Left lung (tissue), 10 donors: ENCODE results near the gene SH2D7. TPM values are rescaled to one million over a fixed set of nuclear protein-coding genes. Genes with fewer than 3 reads are reported as not detected.
A peak's percentile ranks its signal among the peaks of the same experiment; 100 is the strongest.

ENCODE experiments used
- ATAC-seq: fragments of 200-7000 bp; cut with Tn5 transposase; one replicate; pipeline ENCODE4 v1.9.1; 2020; ENCODE audit warnings: moderate library complexity
- DNase-seq, 4 donors: peaks; one replicate each; pipeline ENCODE4 v3.0.0-alpha.2; 2013 to 2020
- H3K27ac ChIP-seq, 2 donors: fragments of 200-600 bp; sonication (generic) in 1 of 2; one replicate each; pipeline versions ENCODE4 v1.5.0 to v1.8.0; 2020 to 2021
- H3K27me3 ChIP-seq, 2 donors: fragments of 200-600 bp; sonication (generic) in 1 of 2; one replicate each; pipeline versions ENCODE4 v1.5.0 to v1.8.0; 2020 to 2021
- H3K36me3 ChIP-seq, 2 donors: fragments of 200-600 bp; sonication (generic) in 1 of 2; one replicate each; pipeline versions ENCODE4 v1.5.0 to v1.8.0; 2020 to 2021
- H3K4me1 ChIP-seq, 2 donors: fragments of 200-600 bp; one replicate each; pipeline ENCODE4 v1.8.0; 2021
- H3K4me3 ChIP-seq, 2 donors: fragments of 200-600 bp; sonication (generic) in 1 of 2; one replicate each; pipeline versions ENCODE4 v1.5.0 to v1.8.0; 2020 to 2021; ENCODE audit warnings: mild to moderate bottlenecking in 1 of 2
- H3K9me3 ChIP-seq, 2 donors: fragments of 200-600 bp; sonication (generic) in 1 of 2; one replicate each; pipeline versions ENCODE4 v1.5.0 to v1.8.0; 2020 to 2021
- intact Hi-C, 2 donors: fragments of 100-400 bp; cut with DNase I; formaldehyde crosslinking; loops; one replicate each; pipeline versions ENCODE4 v1.11.2 to v1.14.2; 2022
- polyA plus RNA-seq, 6 donors: library from polyadenylated mRNA; unstranded; fragments of 120-200 nt; gene quantifications; one replicate each; pipeline ENCODE4 v1.2.1, GENCODE V29; 2013; ENCODE audit not compliant: insufficient read length in 6 of 6
- total RNA-seq, 2 donors: library from RNA; stranded (reverse); fragmentation: NEBNext Ultra II Directional; extraction: Animal tissue kit (Norgen Biotek cat#: 25700); gene quantifications; one replicate each; pipeline ENCODE4 v1.2.1, GENCODE V29; 2021
- TF ChIP-seq, protein P1 (sequence below), 2 donors: fragments of 200-600 bp; sonication (generic) in 1 of 2; IDR thresholded peaks; one replicate each; pipeline versions ENCODE4 v1.5.0 to v1.8.0; 2021; ENCODE audit warnings: antibody characterized with exemption in 2 of 2
- donor health status: DM: no; HTN: yes; CAD: no.
- donor health status: DM: no; HTN: no; CAD: no.

Gene SH2D7
- total and polyA plus RNA-seq, 8 donors: 0.27 to 0.69 (median 0.55) TPM; not detected in 2

DNA sequence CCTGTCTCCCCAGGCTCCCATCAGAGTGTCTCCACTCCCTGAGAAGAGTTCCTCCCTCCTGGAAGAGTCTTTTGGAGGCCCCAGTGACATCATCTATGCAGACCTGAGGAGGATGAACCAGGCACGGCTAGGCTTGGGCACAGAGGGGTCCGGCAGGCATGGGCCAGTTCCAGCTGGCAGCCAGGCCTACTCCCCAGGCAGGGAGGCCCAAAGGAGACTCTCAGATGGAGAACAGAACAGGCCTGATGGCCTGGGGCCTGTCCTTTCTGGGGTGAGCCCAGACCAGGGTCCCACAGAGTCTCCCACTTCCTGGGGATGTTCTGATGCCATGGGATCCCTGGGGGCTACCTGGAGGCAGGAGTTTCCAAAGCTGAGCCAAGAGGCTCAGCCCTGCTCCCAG is 8.5 kb downstream of the SH2D7 start:
- no peaks in the 10 kb centered on the region for H3K36me3 ChIP-seq
- H3K27me3 ChIP-seq: no peaks in the 10 kb centered on the region
- ATAC-seq: no peak
- intact Hi-C loops: loop anchor here in 1 of 2 donors (5.0 kb wide), 1 partner anchor 134 kb away; no protein-coding TSS in a partner anchor
- TF ChIP-seq, protein P1, sequence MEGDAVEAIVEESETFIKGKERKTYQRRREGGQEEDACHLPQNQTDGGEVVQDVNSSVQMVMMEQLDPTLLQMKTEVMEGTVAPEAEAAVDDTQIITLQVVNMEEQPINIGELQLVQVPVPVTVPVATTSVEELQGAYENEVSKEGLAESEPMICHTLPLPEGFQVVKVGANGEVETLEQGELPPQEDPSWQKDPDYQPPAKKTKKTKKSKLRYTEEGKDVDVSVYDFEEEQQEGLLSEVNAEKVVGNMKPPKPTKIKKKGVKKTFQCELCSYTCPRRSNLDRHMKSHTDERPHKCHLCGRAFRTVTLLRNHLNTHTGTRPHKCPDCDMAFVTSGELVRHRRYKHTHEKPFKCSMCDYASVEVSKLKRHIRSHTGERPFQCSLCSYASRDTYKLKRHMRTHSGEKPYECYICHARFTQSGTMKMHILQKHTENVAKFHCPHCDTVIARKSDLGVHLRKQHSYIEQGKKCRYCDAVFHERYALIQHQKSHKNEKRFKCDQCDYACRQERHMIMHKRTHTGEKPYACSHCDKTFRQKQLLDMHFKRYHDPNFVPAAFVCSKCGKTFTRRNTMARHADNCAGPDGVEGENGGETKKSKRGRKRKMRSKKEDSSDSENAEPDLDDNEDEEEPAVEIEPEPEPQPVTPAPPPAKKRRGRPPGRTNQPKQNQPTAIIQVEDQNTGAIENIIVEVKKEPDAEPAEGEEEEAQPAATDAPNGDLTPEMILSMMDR (IDR thresholded peaks at IDR 0.05): no peak
- no peak overlapping the region for H3K4me3 ChIP-seq
- H3K4me1 ChIP-seq: peaks cover 3 to 25% of the 10 kb centered on the region in 2 donors
- H3K27ac ChIP-seq: no peak overlapping the region
- DNase-seq: peak in 2 of 4 donors; percentile 13 to 27
- H3K9me3 ChIP-seq: no peaks in the 10 kb centered on the region

DNA sequence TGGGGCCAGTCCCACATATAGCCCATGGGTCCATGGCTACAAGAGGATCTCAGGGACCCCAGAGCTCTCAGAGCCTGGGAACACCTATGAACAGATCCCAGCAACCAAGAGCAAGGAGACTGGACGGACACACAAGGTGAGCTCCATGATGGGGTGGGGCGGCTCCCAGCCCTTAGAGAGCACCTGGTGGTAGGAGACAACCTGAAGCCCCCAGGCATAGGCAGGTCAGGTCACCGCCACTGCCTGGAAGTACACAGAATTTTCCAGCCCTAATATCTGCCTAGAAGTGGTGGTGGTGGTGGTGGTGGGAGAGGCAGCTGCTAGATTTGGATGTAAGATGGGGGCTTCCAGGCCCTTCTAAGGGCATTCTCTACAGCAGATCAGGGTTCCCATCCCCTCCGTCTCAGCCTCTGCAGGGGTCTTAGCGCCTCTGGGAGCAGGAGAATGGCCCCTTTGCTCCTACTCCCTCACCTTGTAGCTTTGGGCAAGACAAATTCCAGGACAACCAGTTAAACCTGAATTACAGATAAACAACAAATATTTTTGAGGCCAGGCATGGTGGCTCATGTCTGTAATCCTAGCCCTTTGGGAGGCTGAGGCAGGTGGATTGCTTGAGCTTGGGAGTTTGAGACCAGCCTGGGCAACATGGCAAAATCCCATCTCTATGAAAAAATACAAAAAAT is 9.2 kb downstream of the SH2D7 start:
- Histone ChIP-seq H3K27me3 (no peaks in the 10 kb centered on the region), H3K9me3 (no peaks in the 10 kb centered on the region), H3K4me3 (no peak overlapping the region), H3K27ac (no peak overlapping the region), H3K36me3 (no peaks in the 10 kb centered on the region), H3K4me1 (peaks cover 3 to 25% of the 10 kb centered on the region in 2 donors)
- DNase-seq: peak in 1 of 4 donors; percentile 10
- ATAC-seq: no peak
- intact Hi-C loops: loop anchor here in 1 of 2 donors (5.0 kb wide), 1 partner anchor 134 kb away; no protein-coding TSS in a partner anchor
- TF ChIP-seq, protein P1 (IDR thresholded peaks at IDR 0.05): no peak

DNA sequence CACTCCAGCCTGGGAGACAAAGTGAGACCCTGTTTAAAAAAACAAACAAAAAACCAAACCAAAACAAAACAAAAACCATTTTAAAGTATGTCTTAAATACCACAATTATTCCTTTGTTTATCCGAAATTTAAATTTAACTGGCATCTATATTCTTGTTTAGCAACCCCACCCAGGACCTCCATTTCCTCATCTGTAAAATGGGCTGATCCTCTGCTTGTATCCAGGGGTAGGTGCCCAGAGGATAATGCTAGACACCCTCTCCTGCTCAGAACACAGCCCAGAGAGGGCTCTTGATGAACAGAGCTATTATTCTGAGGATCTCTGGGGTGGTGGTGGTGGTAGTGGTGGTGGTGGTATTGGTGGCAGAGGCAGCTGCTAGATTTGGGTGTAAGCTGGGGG is 9.8 kb downstream of the SH2D7 start:
- ATAC-seq (no peak), DNase-seq (no peak)
- no peaks in the 10 kb centered on the region for H3K36me3 ChIP-seq
- no peak overlapping the region for H3K4me3 ChIP-seq
- peaks cover 3 to 25% of the 10 kb centered on the region in 2 donors for H3K4me1 ChIP-seq
- no peaks in the 10 kb centered on the region for H3K27me3 ChIP-seq
- TF ChIP-seq, protein P1 (IDR thresholded peaks at IDR 0.05): no peak
- no peak overlapping the region for H3K27ac ChIP-seq
- H3K9me3 ChIP-seq: no peaks in the 10 kb centered on the region
- intact Hi-C loops: loop anchor here in 1 of 2 donors (5.0 kb wide), 1 partner anchor 135 kb away; no protein-coding TSS in a partner anchor

DNA sequence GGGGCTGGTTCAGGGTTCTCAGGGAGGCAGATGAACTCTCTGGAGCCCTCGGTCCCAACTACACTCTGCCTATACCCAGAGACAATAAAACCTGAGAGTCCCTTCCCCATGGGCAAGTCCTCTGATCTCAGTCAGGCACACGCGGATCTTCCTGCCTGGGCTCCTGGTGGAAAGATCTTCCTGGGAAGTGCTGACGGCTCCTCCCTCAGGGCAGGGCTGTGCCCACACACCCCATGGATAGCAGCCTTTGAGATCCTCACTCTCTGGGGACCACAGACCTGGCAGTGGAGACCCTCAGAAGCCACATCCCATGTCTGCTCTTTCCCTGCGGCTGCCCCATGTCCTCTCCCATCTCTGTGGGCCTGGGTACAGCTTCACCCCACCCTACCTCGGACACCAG is 10.4 kb downstream of the SH2D7 start:
- Histone ChIP-seq H3K9me3 (no peaks in the 10 kb centered on the region), H3K4me3 (no peak overlapping the region), H3K27me3 (no peaks in the 10 kb centered on the region), H3K36me3 (no peaks in the 10 kb centered on the region), H3K27ac (no peak overlapping the region), H3K4me1 (peaks cover 3 to 25% of the 10 kb centered on the region in 2 donors)
- intact Hi-C loops: loop anchor here in 1 of 2 donors (5.0 kb wide), 1 partner anchor 135 kb away; no protein-coding TSS in a partner anchor
- peak in 1 of 4 donors; percentile 12 for DNase-seq
- no peak for ATAC-seq
- TF ChIP-seq, protein P1 (IDR thresholded peaks at IDR 0.05): no peak

DNA sequence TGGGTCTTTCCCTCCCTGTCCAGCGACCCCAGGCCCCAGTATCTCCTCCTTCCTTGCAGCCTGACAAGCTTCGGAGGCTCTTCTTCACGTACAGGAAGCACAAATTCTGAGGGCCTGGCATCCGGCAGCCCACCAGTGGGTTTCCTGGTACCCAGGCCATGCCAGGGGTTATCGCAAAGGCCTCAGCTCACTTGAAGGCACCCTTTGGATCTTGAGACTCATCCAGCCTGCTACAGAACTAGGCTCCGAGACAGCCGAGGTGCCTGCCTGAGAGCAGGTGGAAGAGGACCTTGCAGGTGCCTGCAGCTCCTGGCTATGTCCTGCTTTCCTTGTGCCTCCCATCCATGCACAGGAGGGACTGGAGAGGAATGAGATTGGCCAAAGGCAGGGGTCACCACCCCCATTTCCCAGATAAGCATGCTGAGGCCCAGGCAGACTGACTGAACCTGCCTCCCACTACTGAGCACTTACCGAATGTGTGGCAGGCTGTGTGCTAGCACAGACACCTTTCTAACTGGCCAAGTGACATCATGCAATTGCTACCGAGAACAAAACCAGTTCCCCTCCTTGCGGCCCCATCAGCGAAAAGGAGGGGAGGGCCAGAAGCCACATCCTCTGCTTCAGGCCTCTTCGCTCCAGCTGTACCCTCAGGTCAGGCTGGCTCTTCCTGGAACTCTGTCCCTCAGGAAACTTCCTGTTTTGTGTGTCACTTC is 11.2 kb downstream of the SH2D7 start:
- ATAC-seq (no peak), DNase-seq (peak in 1 of 4 donors; percentile 42)
- peak overlapping the region in 1 of 2 donors; percentile 61 for H3K27ac ChIP-seq
- H3K4me3 ChIP-seq: no peak overlapping the region
- H3K36me3 ChIP-seq: no peaks in the 10 kb centered on the region
- TF ChIP-seq, protein P1 (IDR thresholded peaks at IDR 0.05): no peak
- no peaks in the 10 kb centered on the region for H3K27me3 ChIP-seq
- intact Hi-C loops: loop anchor here in 1 of 2 donors (5.0 kb wide), 1 partner anchor 136 kb away; no protein-coding TSS in a partner anchor
- H3K4me1 ChIP-seq: peaks cover 3 to 31% of the 10 kb centered on the region in 2 donors
- H3K9me3 ChIP-seq: no peaks in the 10 kb centered on the region
